GM03348 (cell line): Measurements from ENCODE around the gene E2F6.

Source experiments
- DNase-seq: peaks from one replicate; pipeline ENCODE4 v3.0.0; 2012; ENCODE audit warnings: low spot score

Gene E2F6

GRCh38 chr2:11457935-11458334 lies 8.0 kb downstream of the E2F6 start:
- DNase-seq, result no peak

- no peak for DNase-seq
These were observed 9.7 kb downstream of the E2F6 start for GRCh38 chr2:11456251-11456650.

GRCh38 chr2:11454824-11455223 lies 11.1 kb downstream of the E2F6 start:
- DNase-seq, result no peak

- no peak for DNase-seq
These were observed 15.2 kb downstream of the E2F6 start for GRCh38 chr2:11450791-11451190.

- peak; percentile 73 for DNase-seq
These were observed 19.2 kb downstream of the E2F6 start for GRCh38 chr2:11446733-11447248.

- no peak for DNase-seq
These were observed 21.2 kb downstream of the E2F6 start for GRCh38 chr2:11444737-11445136.

GRCh38 chr2:11438555-11439080 lies 27.3 kb downstream of the E2F6 start:
- DNase-seq, result no peak

GRCh38 chr2:11437602-11438001 lies 28.4 kb downstream of the E2F6 start:
- DNase-seq, result no peak

- no peak for DNase-seq
These were observed 30.9 kb downstream of the E2F6 start for GRCh38 chr2:11435036-11435435.

- DNase-seq, result no peak
These were observed 31.5 kb downstream of the E2F6 start for GRCh38 chr2:11434443-11434842.

- DNase-seq, result no peak
These were observed 32.1 kb downstream of the E2F6 start for GRCh38 chr2:11433822-11434221.

- no peak for DNase-seq
These were observed 35.2 kb downstream of the E2F6 start for GRCh38 chr2:11430729-11431128.

GRCh38 chr2:11427224-11427623 lies 38.7 kb downstream of the E2F6 start:
- DNase-seq, result no peak

GRCh38 chr2:11422901-11423435 lies 43.0 kb downstream of the E2F6 start:
- DNase-seq, result no peak

- no peak for DNase-seq
These were observed 43.5 kb downstream of the E2F6 start for GRCh38 chr2:11422491-11422865.

- DNase-seq, result no peak
These were observed 44.0 kb downstream of the E2F6 start for GRCh38 chr2:11421863-11422490.

- DNase-seq, result no peak
These were observed 45.3 kb downstream of the E2F6 start for GRCh38 chr2:11420671-11421070.

- peak; percentile 16 for DNase-seq
These were observed 45.8 kb downstream of the E2F6 start for GRCh38 chr2:11420190-11420589.

GRCh38 chr2:11419781-11420180 lies 46.2 kb downstream of the E2F6 start:
- peak; percentile 49 for DNase-seq

- no peak for DNase-seq
These were observed 47.9 kb downstream of the E2F6 start for GRCh38 chr2:11417946-11418585.

GRCh38 chr2:11416931-11417330 lies 49.0 kb downstream of the E2F6 start:
- DNase-seq, result no peak

GRCh38 chr2:11416186-11416585 lies 49.8 kb downstream of the E2F6 start:
- DNase-seq, result no peak

- no peak for DNase-seq
These were observed 51.4 kb downstream of the E2F6 start for GRCh38 chr2:11414372-11415124.
